ENCODE measurements around the gene FBLN2. TPM values are rescaled to one million over a fixed set of nuclear protein-coding genes. Genes with fewer than 3 reads are reported as not detected.

The FBLN2 gene
- total RNA-seq, 1 donor from 2014 or later = 413 TPM

GRCh38 chr3:13515786-13516759, 32.9 kb upstream of the FBLN2 start:
- no peaks in the 10 kb centered on the region for H3K27me3 Mint-ChIP-seq (ENCODE audit: low read depth)
- DNase-seq (ENCODE audit: low spot score) = peak; percentile 89

DNA sequence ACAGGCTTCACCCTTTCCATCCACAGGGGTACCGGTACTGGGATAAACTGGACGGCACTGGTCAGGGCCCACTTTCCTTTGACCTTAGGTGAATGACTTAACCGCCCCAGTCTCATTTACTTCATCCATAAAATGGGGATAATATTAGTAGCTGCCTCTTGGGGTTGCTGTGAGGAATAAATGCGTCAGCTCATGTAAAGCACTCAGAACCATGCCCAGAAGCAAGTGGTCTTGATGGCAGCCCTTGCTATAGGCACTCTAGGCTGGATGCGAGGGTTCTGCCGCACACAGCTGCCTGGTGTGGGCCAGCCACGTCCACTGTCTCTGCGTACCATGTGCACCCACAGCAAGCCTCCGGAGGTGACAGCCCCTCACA, 32.2 kb upstream of the FBLN2 start:
- TF ChIP-seq, protein P1, sequence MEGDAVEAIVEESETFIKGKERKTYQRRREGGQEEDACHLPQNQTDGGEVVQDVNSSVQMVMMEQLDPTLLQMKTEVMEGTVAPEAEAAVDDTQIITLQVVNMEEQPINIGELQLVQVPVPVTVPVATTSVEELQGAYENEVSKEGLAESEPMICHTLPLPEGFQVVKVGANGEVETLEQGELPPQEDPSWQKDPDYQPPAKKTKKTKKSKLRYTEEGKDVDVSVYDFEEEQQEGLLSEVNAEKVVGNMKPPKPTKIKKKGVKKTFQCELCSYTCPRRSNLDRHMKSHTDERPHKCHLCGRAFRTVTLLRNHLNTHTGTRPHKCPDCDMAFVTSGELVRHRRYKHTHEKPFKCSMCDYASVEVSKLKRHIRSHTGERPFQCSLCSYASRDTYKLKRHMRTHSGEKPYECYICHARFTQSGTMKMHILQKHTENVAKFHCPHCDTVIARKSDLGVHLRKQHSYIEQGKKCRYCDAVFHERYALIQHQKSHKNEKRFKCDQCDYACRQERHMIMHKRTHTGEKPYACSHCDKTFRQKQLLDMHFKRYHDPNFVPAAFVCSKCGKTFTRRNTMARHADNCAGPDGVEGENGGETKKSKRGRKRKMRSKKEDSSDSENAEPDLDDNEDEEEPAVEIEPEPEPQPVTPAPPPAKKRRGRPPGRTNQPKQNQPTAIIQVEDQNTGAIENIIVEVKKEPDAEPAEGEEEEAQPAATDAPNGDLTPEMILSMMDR (IDR thresholded peaks at IDR 0.05) = no peak

More at GRCh38 chr3:13515786-13516759, 32.9 kb upstream of the FBLN2 start:
- H3K9me3 Mint-ChIP-seq (ENCODE audit: low read depth) = no peaks in the 10 kb centered on the region
- H3K27ac Mint-ChIP-seq (ENCODE audit: unreplicated experiment) = no peak overlapping the region
- TF ChIP-seq, protein P1 (IDR thresholded peaks at IDR 0.05) = no peak
- H3K4me1 Mint-ChIP-seq (ENCODE audit: low read depth) = peaks cover 57% of the 10 kb centered on the region
- H3K4me3 Mint-ChIP-seq (ENCODE audit: unreplicated experiment) = no peak overlapping the region
- H3K36me3 Mint-ChIP-seq (ENCODE audit: low read depth) = no peaks in the 10 kb centered on the region

GRCh38 chr3:13517253-13517977, 31.5 kb upstream of the FBLN2 start:
- Mint-ChIP-seq H3K9me3 (ENCODE audit: low read depth) (peaks cover 3% of the 10 kb centered on the region), H3K4me1 (ENCODE audit: low read depth) (peaks cover 57% of the 10 kb centered on the region), H3K36me3 (ENCODE audit: low read depth) (no peaks in the 10 kb centered on the region), H3K27me3 (ENCODE audit: low read depth) (no peaks in the 10 kb centered on the region), H3K4me3 (ENCODE audit: unreplicated experiment) (no peak overlapping the region), H3K27ac (ENCODE audit: unreplicated experiment) (no peak overlapping the region)
- TF ChIP-seq, protein P1 (IDR thresholded peaks at IDR 0.05) = no peak
- DNase-seq (ENCODE audit: low spot score) = peak; percentile 85

More for the DNA sequence above, 32.2 kb upstream of the FBLN2 start:
- H3K27ac Mint-ChIP-seq (ENCODE audit: unreplicated experiment) = no peak overlapping the region
- peaks cover 57% of the 10 kb centered on the region for H3K4me1 Mint-ChIP-seq (ENCODE audit: low read depth)
- peaks cover 3% of the 10 kb centered on the region for H3K9me3 Mint-ChIP-seq (ENCODE audit: low read depth)
- no peaks in the 10 kb centered on the region for H3K36me3 Mint-ChIP-seq (ENCODE audit: low read depth)
- H3K27me3 Mint-ChIP-seq (ENCODE audit: low read depth) = no peaks in the 10 kb centered on the region
- DNase-seq (ENCODE audit: low spot score) = no peak
- H3K4me3 Mint-ChIP-seq (ENCODE audit: unreplicated experiment) = no peak overlapping the region

DNA sequence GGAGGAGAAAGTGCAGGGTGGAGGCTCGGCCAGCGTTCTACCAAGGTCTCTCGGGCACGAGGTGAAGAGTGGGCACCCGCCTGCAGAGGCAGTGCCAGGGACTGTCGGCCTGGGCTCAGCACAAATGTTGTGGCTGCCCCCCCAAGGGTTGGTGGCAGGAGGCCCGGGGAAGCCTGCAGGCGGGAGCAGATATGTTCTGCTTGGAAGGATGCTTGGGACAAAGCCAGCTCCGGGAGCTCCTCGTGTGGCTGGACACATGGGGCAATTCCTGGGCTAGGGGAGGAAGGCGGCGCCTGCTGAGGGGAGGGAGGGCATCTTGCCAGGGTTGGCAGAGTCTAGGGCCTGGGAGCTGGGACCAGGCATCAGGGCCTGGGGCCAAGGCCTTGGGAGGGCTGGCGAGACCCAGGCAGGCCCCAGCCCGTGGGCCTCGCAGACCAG, 30.4 kb upstream of the FBLN2 start:
- DNase-seq (ENCODE audit: low spot score) = peak; percentile 96
- no peak overlapping the region for H3K4me3 Mint-ChIP-seq (ENCODE audit: unreplicated experiment)
- TF ChIP-seq, protein P1 (IDR thresholded peaks at IDR 0.05) = peak; percentile 35
- peaks cover 3% of the 10 kb centered on the region for H3K9me3 Mint-ChIP-seq (ENCODE audit: low read depth)
- peaks cover 52% of the 10 kb centered on the region for H3K4me1 Mint-ChIP-seq (ENCODE audit: low read depth)
- no peaks in the 10 kb centered on the region for H3K36me3 Mint-ChIP-seq (ENCODE audit: low read depth)
- no peaks in the 10 kb centered on the region for H3K27me3 Mint-ChIP-seq (ENCODE audit: low read depth)
- H3K27ac Mint-ChIP-seq (ENCODE audit: unreplicated experiment) = peak overlapping the region; percentile 33
